GM21529 (cell line): ENCODE data around the gene ZCCHC18.
A peak's percentile ranks its signal among the peaks of the same experiment; 100 is the strongest.
"Not testable (repeated sequence)": the region's sequence is repeated elsewhere in the genome, so short reads cannot be mapped to it uniquely, and the experiment has no call there.

Experiments used
- ATAC-seq: cut with Tn5 transposase; IDR thresholded peaks from one replicate; pipeline ENCODE4 v1.9.1; 2021; ENCODE audit not compliant: unreplicated experiment

Gene ZCCHC18

DNA sequence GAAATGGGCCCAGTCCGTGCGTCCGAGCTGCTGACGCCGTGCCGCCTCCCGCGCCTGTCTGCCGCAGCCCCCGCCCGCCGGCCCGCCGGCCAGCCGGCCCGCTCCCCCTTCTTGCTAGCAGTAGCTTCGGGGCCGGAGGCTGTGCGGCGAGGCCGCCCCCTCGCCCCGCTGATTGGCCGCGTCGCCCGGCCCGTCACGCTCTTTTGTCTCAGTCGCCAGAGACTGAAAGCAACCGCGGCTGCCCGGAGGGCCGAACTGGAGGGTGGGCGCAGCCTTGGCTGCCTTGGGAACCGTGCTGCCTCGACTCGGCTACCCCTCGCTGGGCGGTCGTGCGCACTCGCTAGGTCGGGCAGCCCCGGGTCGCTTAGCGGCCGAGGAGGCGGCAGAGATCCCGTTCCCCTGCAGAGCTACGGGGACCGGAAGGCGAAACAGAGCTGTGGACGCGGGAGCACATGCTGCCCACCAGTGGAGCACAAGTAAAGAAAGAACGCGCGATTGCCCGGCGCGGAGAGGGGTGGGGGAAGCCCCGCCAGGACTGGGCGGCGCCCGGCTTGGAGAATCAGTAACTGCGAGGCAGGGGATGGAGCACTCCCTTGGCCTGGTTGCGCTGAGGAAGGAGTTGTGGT lies at the start of gene ZCCHC18:
TSS of gene ZCCHC18 (plus strand) at position 198 of the 626 bp plus-strand sequence. CDS start 1,589 bp downstream, outside the sequence.
- peak; percentile 67 for ATAC-seq

DNA sequence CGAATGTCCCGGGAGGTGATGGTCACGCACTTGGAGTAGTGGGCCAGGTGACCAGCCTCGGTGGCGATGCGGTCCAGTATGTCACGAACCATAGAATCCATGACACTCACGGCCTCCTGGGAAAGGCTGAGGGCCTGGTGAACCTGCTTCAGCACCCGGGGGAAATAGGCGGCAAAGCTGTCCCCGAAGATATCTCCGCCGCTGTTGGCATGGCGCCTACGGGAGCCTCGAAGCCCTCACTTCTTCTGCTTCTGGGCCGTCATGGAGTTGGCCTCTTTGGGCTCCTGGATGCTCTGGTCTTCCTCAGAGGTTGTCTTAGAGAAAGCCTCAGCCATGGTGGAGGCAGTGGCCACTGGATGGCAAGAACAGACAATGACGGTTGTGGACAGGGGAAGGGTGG lies 49.7 kb upstream of the ZCCHC18 start:
- ATAC-seq: not testable (repeated sequence)

DNA sequence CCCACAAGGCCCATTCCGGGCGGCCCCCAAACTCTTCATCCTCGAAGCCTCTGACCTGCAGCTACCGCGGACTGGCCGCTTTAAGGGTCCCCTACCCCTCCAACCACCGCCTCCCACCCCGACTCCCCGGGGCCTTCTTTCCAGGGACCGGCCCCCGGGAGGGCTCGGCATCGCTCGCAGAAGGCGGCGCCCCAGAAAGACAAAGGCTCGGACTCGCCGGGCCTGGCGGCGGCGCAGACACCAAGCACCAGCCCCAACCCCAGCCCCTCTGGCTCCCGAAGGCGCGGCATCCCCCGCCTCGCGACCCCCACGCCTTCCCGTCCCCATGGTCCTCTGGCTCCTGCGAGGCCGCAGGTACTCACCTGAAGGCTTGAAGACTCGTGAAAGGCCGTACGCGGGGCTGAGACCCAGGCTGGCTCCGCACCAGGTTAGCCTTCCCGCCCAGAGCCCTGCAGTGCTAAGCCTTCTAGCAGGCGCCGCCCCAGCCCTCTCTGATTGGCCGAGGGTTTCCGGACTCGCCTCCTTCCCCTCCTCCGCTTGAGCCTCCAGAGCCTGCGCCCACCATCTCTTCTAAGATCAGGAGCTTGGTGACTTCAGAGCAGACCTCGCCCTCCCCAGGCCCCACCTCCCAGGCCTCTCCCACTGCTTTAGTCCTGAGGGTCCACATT lies 36.4 kb upstream of the ZCCHC18 start, which contains the start of gene TMSB15C:
TSS of gene TMSB15C (minus strand) at position 459 of the 668 bp plus-strand sequence.
- peak; percentile 98 for ATAC-seq

DNA sequence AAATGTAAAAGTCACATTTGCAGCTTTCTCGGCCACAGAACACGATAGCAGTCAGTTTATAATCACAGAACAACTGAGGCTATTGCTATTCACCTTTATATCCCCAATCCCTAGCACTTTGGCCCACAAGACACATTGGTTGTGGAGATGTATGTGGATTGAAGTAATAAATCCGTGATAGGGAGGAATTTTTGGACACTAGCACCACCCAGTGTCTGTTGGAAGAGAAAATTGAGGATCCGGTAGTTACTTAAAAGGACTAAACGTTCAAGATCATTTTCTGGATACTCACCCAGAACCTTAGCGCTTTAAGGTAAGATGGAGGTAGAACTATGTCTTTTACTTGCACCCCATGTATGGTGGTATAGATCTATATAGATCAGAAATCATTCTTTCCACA lies 34.5 kb upstream of the ZCCHC18 start:
- not testable (repeated sequence) for ATAC-seq

DNA sequence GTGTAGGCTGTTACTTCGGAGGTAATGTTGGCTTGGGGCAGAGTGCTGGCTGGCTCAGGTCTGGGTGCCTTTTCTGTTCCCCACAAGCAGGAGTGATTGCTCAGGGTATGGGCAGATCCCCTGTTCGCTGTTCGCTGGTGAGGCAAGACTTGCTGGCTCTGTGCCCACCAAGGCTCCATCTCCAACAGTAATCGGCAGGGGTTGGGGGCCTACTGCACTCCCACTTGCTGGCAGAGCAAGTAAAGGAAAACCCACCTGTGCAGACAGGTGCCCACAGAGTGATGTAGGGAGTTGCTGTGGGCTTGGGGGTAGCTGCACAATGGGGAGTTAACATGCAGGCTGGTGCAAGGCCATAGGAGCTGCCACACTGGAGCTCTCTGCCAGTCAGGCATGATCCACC lies 28.3 kb upstream of the ZCCHC18 start:
- ATAC-seq: no peak

DNA sequence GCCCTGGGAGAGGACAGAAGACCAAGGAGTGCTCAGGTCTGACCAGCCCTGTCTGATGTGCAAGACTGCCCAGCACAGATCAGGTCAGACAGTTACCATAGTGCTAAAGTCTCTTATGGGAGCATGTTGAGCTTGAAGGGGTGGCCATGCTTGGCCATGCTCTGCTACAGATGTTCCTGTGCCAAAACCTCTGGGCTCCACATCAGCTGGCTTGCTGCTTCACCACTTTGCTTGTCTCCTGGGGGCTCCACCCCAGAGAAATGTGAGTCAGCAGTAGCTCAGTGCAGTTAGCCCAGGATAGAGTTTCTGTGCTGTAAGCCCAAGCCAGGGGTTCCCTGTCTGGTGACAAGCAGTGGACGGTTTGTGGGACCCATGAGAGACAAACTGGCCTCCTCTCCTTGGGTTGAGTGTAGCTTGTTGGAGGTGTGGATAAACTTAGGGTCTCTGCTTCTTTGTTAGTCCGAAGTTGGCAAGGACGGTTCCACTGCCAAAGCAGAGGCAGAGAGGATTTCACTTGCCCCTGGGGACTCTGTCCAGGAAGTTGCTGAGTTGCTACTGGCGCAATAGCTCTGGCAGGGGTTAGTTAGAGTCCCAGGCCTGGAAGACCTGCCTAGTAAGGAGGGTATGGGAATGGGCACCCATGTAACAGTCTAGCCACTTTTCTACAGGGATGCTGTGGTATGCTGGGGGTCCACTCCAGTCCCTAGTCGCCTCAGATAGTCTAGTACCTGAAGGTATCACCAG lies 27.6 kb upstream of the ZCCHC18 start:
- no peak for ATAC-seq

DNA sequence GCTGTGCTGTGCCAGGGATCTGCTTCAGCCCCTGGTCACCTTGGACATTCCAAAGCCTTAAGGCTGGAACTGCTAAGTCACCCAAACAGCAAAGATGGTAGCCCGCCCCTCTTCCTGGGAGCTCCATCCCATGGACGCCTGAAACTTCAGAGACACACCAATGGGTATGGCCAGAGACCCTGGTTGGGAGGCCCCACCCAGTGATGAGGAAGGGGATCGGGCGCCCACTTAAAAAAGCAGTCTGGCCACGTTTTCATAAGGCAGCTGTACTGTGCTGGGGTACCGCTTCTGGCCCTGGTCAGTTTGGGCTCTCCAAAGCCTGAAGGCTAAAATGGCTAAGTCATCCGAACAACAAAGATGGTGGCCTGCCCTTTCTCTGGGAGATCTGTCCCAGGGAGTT lies 26.8 kb upstream of the ZCCHC18 start:
- no peak for ATAC-seq

DNA sequence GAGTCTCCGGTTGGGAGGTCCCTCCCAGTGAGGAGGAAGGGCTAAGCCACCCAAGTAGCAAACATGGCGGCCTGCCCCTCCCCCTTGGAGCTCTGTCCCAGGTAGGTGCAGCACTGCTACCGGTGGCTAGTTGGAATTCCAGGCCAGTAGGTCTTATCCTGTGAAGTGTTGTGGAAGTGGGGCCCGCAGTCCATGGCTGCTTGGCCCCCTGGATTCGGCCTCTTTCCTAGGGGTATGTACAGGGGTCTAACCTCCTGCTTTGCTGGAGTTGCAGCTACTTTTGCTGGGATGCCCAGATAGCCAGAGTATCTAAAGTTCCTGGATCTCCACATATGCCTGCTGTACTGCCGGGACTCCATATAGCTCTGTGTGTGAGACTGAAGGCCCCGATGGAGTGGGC lies 26.4 kb upstream of the ZCCHC18 start:
- ATAC-seq: no peak

DNA sequence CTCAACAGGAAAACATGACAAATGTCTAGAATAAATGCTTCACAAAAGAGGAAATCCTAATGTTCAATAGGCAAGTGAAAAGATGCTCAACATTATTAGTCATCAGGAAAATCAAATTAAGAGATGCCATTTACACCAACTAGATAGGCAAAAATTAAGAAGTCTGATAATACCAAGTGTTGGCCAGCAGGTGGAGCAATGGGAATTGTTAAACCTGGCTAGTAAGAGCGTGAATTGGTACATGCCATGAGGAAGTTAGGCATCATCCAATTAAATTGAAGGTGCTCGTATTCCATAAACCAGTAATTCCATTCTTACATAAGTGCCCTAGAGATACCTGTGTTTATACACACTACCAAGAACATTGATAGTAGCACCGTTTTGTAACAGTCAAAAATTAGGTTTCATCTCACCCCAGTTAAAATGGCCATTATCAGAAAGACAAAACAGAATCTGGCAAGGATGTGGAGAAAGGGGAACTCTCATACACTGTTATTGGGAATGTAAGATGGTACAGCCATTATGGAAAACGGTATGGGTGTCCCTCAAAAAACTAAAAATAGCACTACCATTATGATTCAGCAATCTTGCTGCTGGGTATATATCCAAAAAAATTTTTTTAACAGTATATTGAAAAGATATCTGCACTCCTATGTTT lies 14.0 kb upstream of the ZCCHC18 start:
- peak; percentile 92 for ATAC-seq

DNA sequence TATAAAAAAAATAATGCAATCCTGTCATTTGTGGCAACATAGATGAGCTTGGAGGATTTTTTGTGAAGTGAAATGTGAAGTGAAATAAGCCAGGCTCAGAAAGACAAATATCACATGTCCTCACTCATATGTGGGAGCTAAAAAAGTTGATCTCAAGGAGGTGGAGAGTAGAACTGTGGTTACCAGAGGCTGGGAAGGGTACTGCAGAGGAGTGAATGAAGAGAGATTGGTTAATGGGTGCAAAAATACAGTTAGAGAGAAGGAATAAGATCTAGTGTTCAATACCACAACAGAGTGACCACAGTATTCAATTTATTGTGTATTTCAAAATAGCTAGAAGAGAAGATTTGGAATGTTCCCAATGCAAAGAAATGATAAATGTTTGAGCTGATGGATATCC lies 13.4 kb upstream of the ZCCHC18 start:
- no peak for ATAC-seq

DNA sequence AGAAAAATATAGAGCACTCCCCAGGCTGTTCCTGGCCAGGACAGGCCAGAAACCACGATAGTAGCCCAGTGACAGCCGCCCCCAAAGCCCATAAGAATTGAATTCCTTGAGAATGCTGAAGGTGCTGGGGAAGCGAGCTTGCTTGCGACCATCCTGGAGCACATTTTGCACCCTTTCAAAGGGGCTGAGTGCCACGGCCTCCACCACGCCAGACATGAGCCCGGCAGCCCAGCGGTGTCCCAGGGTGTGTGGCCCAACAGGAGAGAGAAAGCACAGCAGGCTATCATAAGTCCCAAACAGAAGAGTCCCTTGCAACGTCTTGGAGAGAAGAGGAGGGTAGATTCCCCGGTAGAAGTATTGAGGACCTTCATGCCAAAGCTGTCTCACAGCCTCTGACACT lies 7.6 kb upstream of the ZCCHC18 start:
- ATAC-seq: no peak

DNA sequence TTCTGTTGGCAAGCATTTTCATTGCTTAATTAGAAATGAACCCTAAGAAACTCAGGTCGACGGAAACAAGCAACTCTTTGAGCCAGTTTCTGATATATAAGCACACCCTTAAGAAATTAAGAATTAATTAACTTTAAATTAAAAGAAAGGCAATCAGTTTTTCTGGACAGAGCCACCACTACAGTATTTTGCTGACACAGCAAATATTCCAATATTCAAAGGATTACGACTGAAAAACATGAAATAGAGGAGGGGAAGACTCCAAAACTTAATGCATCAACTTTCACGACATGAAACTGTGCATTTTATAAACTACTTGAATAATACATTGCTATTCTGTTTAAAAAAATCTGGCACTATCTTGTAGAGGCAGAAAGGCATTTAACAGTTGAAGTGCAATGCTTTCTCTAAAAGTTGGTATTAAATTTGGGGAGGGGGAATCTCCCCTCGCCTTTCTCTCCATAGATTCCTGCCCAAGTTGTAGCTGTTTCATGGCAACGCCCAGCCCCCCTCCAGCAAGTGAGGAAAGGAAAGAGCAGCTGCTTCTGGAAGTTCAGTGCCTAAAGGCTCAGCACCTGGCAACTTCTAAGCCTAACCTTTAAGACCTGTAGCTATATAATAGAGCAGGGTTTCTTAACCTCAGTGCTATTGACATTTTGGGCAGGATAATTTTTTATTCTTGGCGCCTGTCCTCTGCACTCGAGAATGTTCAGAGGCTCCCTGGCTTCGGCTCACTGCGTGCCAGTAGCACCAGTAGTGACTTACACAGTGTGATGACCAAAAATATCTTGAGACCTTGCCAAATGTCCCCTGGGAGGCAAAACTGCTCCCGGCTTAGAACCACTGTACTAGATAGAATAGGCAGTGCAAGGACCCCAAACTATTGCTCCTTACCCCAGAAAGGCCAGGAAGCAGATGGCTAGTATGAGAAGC lies 6.7 kb upstream of the ZCCHC18 start:
- no peak for ATAC-seq

DNA sequence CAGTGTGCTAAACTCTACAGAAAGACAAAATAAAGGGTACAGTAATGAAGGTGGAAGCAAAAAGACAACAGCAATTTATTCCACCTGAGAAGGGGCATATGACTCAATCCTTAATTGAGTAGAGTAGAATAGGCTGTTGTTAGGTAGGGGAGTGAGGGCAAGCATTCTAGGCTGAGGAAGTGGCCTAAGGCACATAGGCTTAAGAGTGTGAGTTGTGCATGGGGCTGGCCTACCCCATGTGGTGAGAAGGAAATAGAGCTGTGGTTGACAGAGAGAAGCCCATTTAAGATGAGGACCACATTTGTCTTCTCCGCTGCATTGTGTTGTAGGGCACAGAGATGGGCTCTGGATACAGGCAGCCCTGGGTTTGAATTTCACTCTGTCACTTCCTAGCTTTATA lies 3.4 kb upstream of the ZCCHC18 start:
- ATAC-seq: no peak

DNA sequence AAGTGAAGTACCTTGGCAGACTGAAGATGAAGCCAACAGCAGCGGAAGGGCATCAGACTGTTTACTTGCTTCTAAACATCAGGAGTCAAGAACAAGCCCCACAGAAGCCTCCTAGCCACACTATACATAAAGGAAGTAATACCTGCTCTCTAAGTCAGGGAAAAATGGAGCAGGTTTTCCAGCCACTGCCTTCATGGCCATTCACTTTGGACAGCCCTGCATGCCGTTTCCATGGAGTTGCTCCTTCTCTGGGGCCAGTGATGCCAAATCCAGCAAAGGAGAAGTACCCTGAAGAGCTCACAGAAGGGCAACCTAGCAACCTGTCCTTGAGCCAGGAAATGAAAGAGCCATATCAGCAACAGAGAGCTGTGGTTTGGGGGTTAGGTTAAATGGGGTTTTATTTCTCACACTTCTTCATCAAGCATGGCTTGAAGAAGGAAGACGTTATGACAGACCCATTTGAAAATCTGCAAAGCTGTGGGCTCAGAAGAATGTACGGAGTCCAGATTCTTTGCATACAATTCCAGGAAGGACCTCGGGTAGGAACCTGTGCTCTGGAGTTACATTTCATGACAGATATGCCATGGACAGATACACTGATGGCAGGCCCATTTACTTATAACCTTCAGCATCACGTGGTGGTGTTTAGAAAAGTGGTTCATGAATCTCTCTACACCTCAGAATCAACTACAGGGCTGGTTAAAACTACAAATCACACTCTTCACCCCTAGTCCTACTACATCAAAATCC lies 1.7 kb upstream of the ZCCHC18 start:
- peak; percentile 37 for ATAC-seq

DNA sequence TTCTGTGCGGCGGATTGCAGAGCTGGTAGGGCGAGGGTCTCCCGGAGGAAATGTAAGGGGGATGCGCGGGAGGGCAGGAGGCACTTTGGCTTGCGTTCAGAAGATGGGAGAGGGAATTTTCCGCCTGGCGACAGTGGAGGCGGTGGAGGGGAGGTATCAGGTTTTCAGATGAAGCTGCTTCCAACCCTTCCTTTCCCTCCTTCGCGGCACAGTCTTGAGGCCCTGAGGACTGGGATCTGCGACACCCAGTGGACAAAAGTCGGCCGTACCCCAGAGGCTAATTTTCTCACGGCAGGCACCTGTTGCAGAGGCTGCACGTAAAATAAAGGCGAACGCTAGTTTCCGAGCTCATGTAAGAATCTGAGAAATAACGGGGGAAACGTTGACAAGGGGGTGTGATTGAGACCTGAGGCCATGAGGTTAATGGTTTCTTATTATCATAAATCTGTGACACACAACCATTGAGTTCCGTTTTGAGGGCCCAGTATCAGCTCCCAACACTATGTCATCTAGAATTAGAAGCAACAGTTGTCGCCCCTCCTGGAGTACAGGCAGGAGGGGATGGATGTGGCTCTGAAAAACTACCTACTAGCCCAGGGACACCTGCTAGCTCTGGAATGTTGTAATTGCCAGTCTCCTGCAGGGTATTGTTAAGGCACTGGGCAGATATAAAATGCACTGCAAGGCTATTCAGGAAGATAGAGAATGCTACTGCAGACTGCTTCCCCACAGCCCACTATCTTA lies 1.1 kb downstream of the ZCCHC18 start:
- ATAC-seq: peak; percentile 47

DNA sequence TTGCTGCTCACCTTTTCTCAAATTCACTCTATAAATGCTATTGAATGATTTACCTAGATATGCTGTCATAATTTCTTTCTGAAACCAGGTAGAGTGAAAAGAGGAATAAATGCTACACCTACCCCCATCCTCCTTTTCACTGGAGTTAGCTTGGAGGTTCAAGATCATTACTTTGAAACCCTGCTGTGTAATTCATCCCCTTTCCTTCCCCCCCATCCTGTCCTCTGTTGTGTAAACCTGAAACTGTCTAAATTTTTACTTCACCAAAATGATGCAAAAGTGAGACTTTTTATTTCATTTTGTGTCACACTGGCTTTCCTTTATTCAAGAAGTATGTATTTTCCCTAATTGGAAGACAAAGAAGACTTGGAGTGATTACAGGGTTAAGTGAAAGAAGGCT lies 5.4 kb downstream of the ZCCHC18 start:
- no peak for ATAC-seq

DNA sequence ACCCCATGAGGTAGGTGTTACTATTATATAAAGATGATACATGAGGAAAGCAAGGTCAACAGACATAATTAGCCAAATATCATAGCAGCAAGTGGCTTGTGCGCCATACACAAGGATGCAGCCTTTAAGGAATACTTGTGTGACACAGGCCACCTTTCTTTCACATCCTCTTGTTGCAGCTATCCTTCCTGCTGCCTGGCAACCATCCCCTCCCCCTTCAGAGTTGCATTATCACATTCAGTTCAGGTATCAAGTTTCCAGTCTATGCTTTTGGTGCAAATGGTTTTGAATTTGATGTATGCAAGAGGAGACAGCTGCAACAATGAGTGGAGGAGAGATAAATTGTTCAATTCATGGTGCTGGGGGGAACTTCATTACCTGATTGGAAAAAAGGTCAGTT lies 6.4 kb downstream of the ZCCHC18 start:
- no peak for ATAC-seq

DNA sequence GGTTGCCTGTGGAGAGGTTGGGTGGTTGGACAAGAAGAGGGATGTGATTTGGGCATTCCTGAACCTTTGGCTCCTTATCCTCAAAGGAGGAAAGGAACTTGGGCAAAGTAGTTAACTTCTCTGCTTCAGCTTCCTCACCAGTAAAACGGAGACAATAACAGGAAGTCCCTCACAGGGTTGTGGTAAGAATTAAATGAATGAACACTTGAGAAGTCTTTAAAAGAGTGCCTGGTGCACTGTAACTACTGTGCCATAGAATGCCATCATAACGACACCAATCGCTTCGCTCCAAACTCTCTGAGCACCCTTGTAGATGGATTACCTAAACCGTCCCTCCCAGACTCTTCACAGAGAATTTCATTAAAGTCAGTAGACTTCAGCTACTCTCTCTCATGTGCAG lies 10.5 kb downstream of the ZCCHC18 start:
- no peak for ATAC-seq

DNA sequence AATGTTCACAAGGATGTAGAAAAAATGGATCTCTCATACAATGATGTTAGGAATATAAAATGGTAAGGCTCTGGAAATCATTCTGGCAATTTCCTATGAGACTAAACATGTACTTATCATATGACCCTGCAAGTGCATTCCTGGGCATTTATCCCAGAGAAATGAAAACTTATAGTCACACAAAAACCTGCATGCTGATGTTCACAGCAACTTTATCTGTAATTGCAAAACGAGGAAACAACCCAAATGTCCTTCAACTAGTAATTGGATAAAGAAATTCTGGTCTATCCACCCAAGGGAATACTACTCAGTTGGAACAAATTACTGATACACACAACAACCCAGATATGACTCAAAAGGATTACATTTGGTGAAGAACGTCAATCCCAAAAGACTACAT lies 14.5 kb downstream of the ZCCHC18 start:
- no peak for ATAC-seq
